T-helper 17 cell (primary cell): ENCODE measurements around the gene EFHD2. TPM values are rescaled to one million over a fixed set of nuclear protein-coding genes. Genes with fewer than 3 reads are reported as not detected.
"Not testable (repeated sequence)": the region's sequence is repeated elsewhere in the genome, so short reads cannot be mapped to it uniquely, and the experiment has no call there.

Source experiments
- ATAC-seq: fragments of 150-1000 bp; cut with Tn5 transposase; 2 replicates; pipeline ENCODE4 v1.10.0; 2021; ENCODE audit warnings: mild to moderate bottlenecking, moderate library complexity
- DNase-seq, 3 donors: peaks; one replicate each; pipeline versions ENCODE4 v3.0.0 to v3.0.0-alpha.2; 2020 to 2021
- H3K9me3 ChIP-seq: one replicate; pipeline ENCODE4 v1.7.0; 2013; ENCODE audit warnings: low read length, mild to moderate bottlenecking; ENCODE audit not compliant: control insufficient read depth, poor library complexity, severe bottlenecking
- H3K27ac Mint-ChIP-seq: one replicate; pipeline ENCODE4 v1.8.0; 2022; ENCODE audit warnings: mild to moderate bottlenecking, moderate library complexity, mixed read lengths
- H3K27me3 Mint-ChIP-seq: one replicate; pipeline ENCODE4 v1.8.0; 2022; ENCODE audit warnings: mixed read lengths
- H3K36me3 Mint-ChIP-seq: one replicate; pipeline ENCODE4 v1.8.0; 2022; ENCODE audit warnings: low read depth, mixed read lengths
- H3K4me1 Mint-ChIP-seq: one replicate; pipeline ENCODE4 v1.8.0; 2022; ENCODE audit warnings: mild to moderate bottlenecking, mixed read lengths
- H3K4me3 Mint-ChIP-seq: one replicate; pipeline ENCODE4 v1.8.0; 2022; ENCODE audit warnings: mild to moderate bottlenecking, moderate library complexity, mixed read lengths
- total RNA-seq, 4 donors: library from RNA in 2 of 4; stranded (reverse) in 2 of 4; gene quantifications; one replicate each; pipeline ENCODE4 v1.2.3 and lab custom pipeline; 2022 to 2026

The EFHD2 gene
- 100 to 1,000 TPM; 135 to 197 TPM for total RNA-seq
- 58.4 to 104 reads per million in 2 donors for total RNA-seq (lab: John Stamatoyannopoulos, UW)

- H3K9me3 ChIP-seq = no peaks in the 10 kb centered on the region
- peak within 1 kb of the TSS; percentile 98 for H3K27ac Mint-ChIP-seq
- ATAC-seq (peak; percentile 79), DNase-seq (peak; percentile 82 to 94 (median 89))
- no peaks in the 10 kb centered on the region for H3K36me3 Mint-ChIP-seq
- H3K4me3 Mint-ChIP-seq = peak within 1 kb of the TSS; percentile 97
- H3K27me3 Mint-ChIP-seq = no peaks in the 10 kb centered on the region
- peaks cover 33% of the 10 kb centered on the region for H3K4me1 Mint-ChIP-seq
Observed at GRCh38 chr1:15409388-15410222, at the start of gene EFHD2. Gene EFHD2, plus strand, starts transcription at chr1:15409888. Its CDS starts 84 bp downstream, at chr1:15409972.

GRCh38 chr1:15360700-15361099 lies 49.0 kb upstream of the EFHD2 start:
- Mint-ChIP-seq H3K36me3 (peaks cover 2% of the 10 kb centered on the region), H3K4me3 (no peak overlapping the region), H3K4me1 (peaks cover 5% of the 10 kb centered on the region), H3K27me3 (peaks cover 4% of the 10 kb centered on the region), H3K27ac (no peak overlapping the region)
- ATAC-seq (no peak), DNase-seq (no peak)
- no peaks in the 10 kb centered on the region for H3K9me3 ChIP-seq

- no peaks in the 10 kb centered on the region for H3K9me3 ChIP-seq
- DNase-seq (no peak), ATAC-seq (no peak)
- Mint-ChIP-seq H3K27ac (no peak overlapping the region), H3K27me3 (peaks cover 13% of the 10 kb centered on the region), H3K36me3 (peaks cover 5% of the 10 kb centered on the region), H3K4me3 (no peak overlapping the region), H3K4me1 (peaks cover 8% of the 10 kb centered on the region)
Observed at GRCh38 chr1:15362096-15362736, 47.5 kb upstream of the EFHD2 start.

GRCh38 chr1:15362737-15363128 lies 47.0 kb upstream of the EFHD2 start:
- peaks cover 8% of the 10 kb centered on the region for H3K4me1 Mint-ChIP-seq
- H3K27ac Mint-ChIP-seq = no peak overlapping the region
- no peak overlapping the region for H3K4me3 Mint-ChIP-seq
- no peaks in the 10 kb centered on the region for H3K9me3 ChIP-seq
- DNase-seq = no peak
- H3K27me3 Mint-ChIP-seq = peaks cover 15% of the 10 kb centered on the region
- H3K36me3 Mint-ChIP-seq = peaks cover 5% of the 10 kb centered on the region
- ATAC-seq = no peak

- Mint-ChIP-seq H3K27ac (no peak overlapping the region), H3K36me3 (peaks cover 3% of the 10 kb centered on the region), H3K4me3 (no peak overlapping the region), H3K4me1 (peaks cover 8% of the 10 kb centered on the region), H3K27me3 (peaks cover 15% of the 10 kb centered on the region)
- ATAC-seq = peak; percentile 48
- no peaks in the 10 kb centered on the region for H3K9me3 ChIP-seq
- no peak for DNase-seq
Observed at GRCh38 chr1:15364740-15365139, 44.9 kb upstream of the EFHD2 start.

GRCh38 chr1:15368888-15369287 lies 40.8 kb upstream of the EFHD2 start:
- H3K9me3 ChIP-seq = no peaks in the 10 kb centered on the region
- ATAC-seq = no peak
- H3K36me3 Mint-ChIP-seq = peaks cover 3% of the 10 kb centered on the region
- no peak overlapping the region for H3K4me3 Mint-ChIP-seq
- peaks cover 8% of the 10 kb centered on the region for H3K4me1 Mint-ChIP-seq
- no peak for DNase-seq
- peaks cover 32% of the 10 kb centered on the region for H3K27me3 Mint-ChIP-seq
- H3K27ac Mint-ChIP-seq = no peak overlapping the region

- H3K27me3 Mint-ChIP-seq = peaks cover 28% of the 10 kb centered on the region
- H3K27ac Mint-ChIP-seq = no peak overlapping the region
- no peak overlapping the region for H3K4me3 Mint-ChIP-seq
- ATAC-seq = no peak
- no peaks in the 10 kb centered on the region for H3K9me3 ChIP-seq
- no peak for DNase-seq
- H3K4me1 Mint-ChIP-seq = peaks cover 3% of the 10 kb centered on the region
- H3K36me3 Mint-ChIP-seq = peaks cover 3% of the 10 kb centered on the region
Observed at GRCh38 chr1:15370268-15370667, 39.4 kb upstream of the EFHD2 start.

GRCh38 chr1:15370781-15371520 lies 38.7 kb upstream of the EFHD2 start:
- H3K9me3 ChIP-seq = no peaks in the 10 kb centered on the region
- ATAC-seq (no peak), DNase-seq (no peak)
- Mint-ChIP-seq H3K27me3 (peaks cover 28% of the 10 kb centered on the region), H3K4me1 (peaks cover 3% of the 10 kb centered on the region), H3K4me3 (no peak overlapping the region), H3K36me3 (peaks cover 3% of the 10 kb centered on the region), H3K27ac (no peak overlapping the region)

- Mint-ChIP-seq H3K27ac (no peak overlapping the region), H3K36me3 (no peaks in the 10 kb centered on the region), H3K4me3 (no peak overlapping the region), H3K4me1 (no peaks in the 10 kb centered on the region), H3K27me3 (peaks cover 23% of the 10 kb centered on the region)
- ATAC-seq (no peak), DNase-seq (no peak)
- no peaks in the 10 kb centered on the region for H3K9me3 ChIP-seq
Observed at GRCh38 chr1:15371610-15372545, 37.8 kb upstream of the EFHD2 start.

GRCh38 chr1:15378729-15379128 lies 31.0 kb upstream of the EFHD2 start:
- H3K27me3 Mint-ChIP-seq = peaks cover 41% of the 10 kb centered on the region
- DNase-seq (no peak), ATAC-seq (no peak)
- no peak overlapping the region for H3K4me3 Mint-ChIP-seq
- H3K9me3 ChIP-seq = no peaks in the 10 kb centered on the region
- no peaks in the 10 kb centered on the region for H3K36me3 Mint-ChIP-seq
- H3K4me1 Mint-ChIP-seq = peaks cover 2% of the 10 kb centered on the region
- no peak overlapping the region for H3K27ac Mint-ChIP-seq

GRCh38 chr1:15379151-15379550 lies 30.5 kb upstream of the EFHD2 start:
- not testable (repeated sequence) for ATAC-seq, H3K4me1 Mint-ChIP-seq, H3K4me3 Mint-ChIP-seq, H3K9me3 ChIP-seq, H3K36me3 Mint-ChIP-seq, DNase-seq, H3K27ac Mint-ChIP-seq
- peaks cover 44% of the 10 kb centered on the region for H3K27me3 Mint-ChIP-seq

GRCh38 chr1:15380601-15381508 lies 28.8 kb upstream of the EFHD2 start:
- Mint-ChIP-seq H3K4me3 (no peak overlapping the region), H3K27ac (no peak overlapping the region)

More at GRCh38 chr1:15380601-15381508, 28.8 kb upstream of the EFHD2 start:
- ATAC-seq (no peak), DNase-seq (no peak)
- H3K9me3 ChIP-seq = no peaks in the 10 kb centered on the region
- Mint-ChIP-seq H3K27me3 (peaks cover 56% of the 10 kb centered on the region), H3K4me1 (peaks cover 6% of the 10 kb centered on the region), H3K36me3 (no peaks in the 10 kb centered on the region)
